IMR-90 (cell line): ENCODE measurements around the gene GNAI3. TPM values are rescaled to one million over a fixed set of nuclear protein-coding genes. Genes with fewer than 3 reads are reported as not detected.

ENCODE experiments used
- ATAC-seq: fragments of 200-7000 bp; cut with Tn5 transposase; 2 replicates; pipeline ENCODE4 v1.9.1; 2020; ENCODE audit warnings: low read depth, mild to moderate bottlenecking, moderate library complexity
- BruUV-seq: library from RNA; stranded (reverse); fragments of 400-500 nt; replicated peaks from 2 replicates; lab custom pipeline; 2021; lab: Mats Ljungman, UMichigan
- CTCF ChIA-PET: fragments of 300-600 bp; formaldehyde crosslinking; extraction: SDS; loops from one replicate; lab custom pipeline; 2021; ENCODE audit warnings: antibody characterized with exemption; lab: Yijun Ruan, JAX
- POLR2A ChIA-PET: fragments of 300-600 bp; sonication (Branson Sonifier 250); formaldehyde crosslinking; loops from one replicate; lab custom pipeline; 2022; ENCODE audit warnings: antibody characterized with exemption; ENCODE audit not compliant: unreplicated experiment; lab: Charles Lee
- DNase-seq: peaks from one replicate; pipeline ENCODE4 v3.0.0; 2013
- H2AFZ ChIP-seq: replicated peaks from 2 replicates; pipeline ENCODE3; 2013; ENCODE audit warnings: low read length, mild to moderate bottlenecking; ENCODE audit not compliant: poor library complexity
- H2AK5ac ChIP-seq: 2 replicates; pipeline ENCODE4 v1.6.1; 2013; ENCODE audit warnings: low read depth, low read length, inconsistent platforms
- H2AK9ac ChIP-seq: replicated peaks from 2 replicates; pipeline ENCODE3; 2013; ENCODE audit warnings: mild to moderate bottlenecking, low read depth, low read length, moderate library complexity; ENCODE audit not compliant: poor library complexity
- H2BK120ac ChIP-seq: 2 replicates; pipeline ENCODE4 v1.6.1; 2013; ENCODE audit warnings: low read depth, low read length, inconsistent platforms
- H2BK15ac ChIP-seq: 3 replicates; pipeline ENCODE4 v1.6.1; 2013; ENCODE audit warnings: low read depth, low read length, inconsistent platforms
- H2BK20ac ChIP-seq: 2 replicates; pipeline ENCODE4 v1.6.1; 2013; ENCODE audit warnings: low read depth, mild to moderate bottlenecking, inconsistent platforms, low read length, moderate library complexity
- H2BK5ac ChIP-seq: 2 replicates; pipeline ENCODE4 v1.6.1; 2013; ENCODE audit warnings: mild to moderate bottlenecking, low read depth, low read length, inconsistent platforms; ENCODE audit not compliant: poor library complexity, severe bottlenecking
- H3K14ac ChIP-seq: replicated peaks from 2 replicates; pipeline ENCODE4 v1.6.1; 2013; ENCODE audit warnings: low read depth, low read length, inconsistent platforms
- H3K18ac ChIP-seq: 2 replicates; pipeline ENCODE4 v1.6.1; 2013; ENCODE audit warnings: low read depth, low read length, control low read depth
- H3K23ac ChIP-seq: 2 replicates; pipeline ENCODE4 v1.6.1; 2013; ENCODE audit warnings: low read depth, low read length, inconsistent platforms
- H3K27ac ChIP-seq: 2 replicates; pipeline ENCODE4 v1.5.1; 2013; ENCODE audit warnings: mild to moderate bottlenecking, control low read depth, low read length; ENCODE audit not compliant: insufficient read depth
- H3K27me3 ChIP-seq: 2 replicates; pipeline ENCODE4 v1.6.1; 2013; ENCODE audit warnings: low read length; ENCODE audit not compliant: control insufficient read depth, insufficient read depth
- H3K36me3 ChIP-seq: 2 replicates; pipeline ENCODE4 v1.6.1; 2013; ENCODE audit warnings: low read length, mixed read lengths; ENCODE audit not compliant: control insufficient read depth, insufficient read depth
- H3K4ac ChIP-seq: 2 replicates; pipeline ENCODE4 v1.6.1; 2013; ENCODE audit warnings: low read depth, low read length, inconsistent platforms
- H3K4me1 ChIP-seq: 2 replicates; pipeline ENCODE4 v1.6.1; 2013; ENCODE audit warnings: low read length, mixed read lengths; ENCODE audit not compliant: control insufficient read depth, insufficient read depth
- H3K4me2 ChIP-seq: 2 replicates; pipeline ENCODE4 v1.6.1; 2013; ENCODE audit warnings: low read depth, mild to moderate bottlenecking, control low read depth, low read length, moderate library complexity
- H3K4me3 ChIP-seq: 2 replicates; pipeline ENCODE4 v1.5.1; 2013; ENCODE audit warnings: low read depth, mild to moderate bottlenecking, control low read depth, low read length, moderate library complexity; ENCODE audit not compliant: insufficient read depth
- H3K56ac ChIP-seq: 2 replicates; pipeline ENCODE4 v1.6.1; 2013; ENCODE audit warnings: low read length, inconsistent platforms; ENCODE audit not compliant: insufficient read depth; ENCODE audit errors: extremely low read depth
- H3K79me1 ChIP-seq, 2 experiments: 2 replicates each; pipeline ENCODE4 v1.6.1; 2013; ENCODE audit warnings: low read length in 2 of 2, inconsistent platforms in 1 of 2, low read depth in 1 of 2
- H3K9ac ChIP-seq: 2 replicates; pipeline ENCODE4 v1.6.1; 2013; ENCODE audit warnings: low read depth, low read length, control low read depth
- H3K9me1 ChIP-seq: 2 replicates; pipeline ENCODE4 v1.6.1; 2013; ENCODE audit warnings: low read length, inconsistent platforms; ENCODE audit not compliant: insufficient read depth
- H3K9me3 ChIP-seq: 2 replicates; pipeline ENCODE4 v1.6.1; 2013; ENCODE audit warnings: low read length; ENCODE audit not compliant: control insufficient read depth, insufficient read depth
- H4K20me1 ChIP-seq: 2 replicates; pipeline ENCODE4 v1.6.1; 2013; ENCODE audit warnings: low read length, inconsistent platforms; ENCODE audit not compliant: insufficient read depth
- H4K5ac ChIP-seq: 2 replicates; pipeline ENCODE4 v1.6.1; 2013; ENCODE audit warnings: mild to moderate bottlenecking, low read depth, low read length, control low read depth
- H4K8ac ChIP-seq, 2 experiments: 2 replicates each; pipeline ENCODE4 v1.6.1; 2013; ENCODE audit warnings: low read depth in 2 of 2, low read length in 2 of 2, control low read depth in 1 of 2, inconsistent platforms in 1 of 2
- H4K91ac ChIP-seq: 2 replicates; pipeline ENCODE4 v1.6.1; 2013; ENCODE audit warnings: low read depth, low read length, inconsistent platforms; ENCODE audit not compliant: insufficient read depth
- BHLHE40 ChIP-seq: fragments of 150-350 bp; IDR thresholded peaks from 2 replicates; pipeline ENCODE4 v1.6.1; 2016; ENCODE audit warnings: mild to moderate bottlenecking, low read depth, low read length
- CHD1 ChIP-seq: IDR thresholded peaks from 2 replicates; pipeline ENCODE4 v1.6.1; 2012; ENCODE audit warnings: low read depth, low read length, improper control_type of control experiment
- CTCF ChIP-seq: conservative IDR thresholded peaks from 2 replicates; pipeline ENCODE4 v1.5.1; 2012; ENCODE audit warnings: mild to moderate bottlenecking, low read depth, low read length, improper control_type of control experiment
- FOS ChIP-seq: fragments of 150-350 bp; IDR thresholded peaks from 2 replicates; pipeline ENCODE4 v1.6.1; 2016; ENCODE audit warnings: low read depth, low read length
- MXI1 ChIP-seq: IDR thresholded peaks from 2 replicates; pipeline ENCODE4 v1.6.1; 2012; ENCODE audit warnings: low read depth, mild to moderate bottlenecking, low read length, moderate library complexity, borderline replicate concordance
- NFE2L2 ChIP-seq: fragments of 150-350 bp; IDR thresholded peaks from 2 replicates; pipeline ENCODE4 v1.6.1; 2016; ENCODE audit warnings: low read depth, mild to moderate bottlenecking, low read length
- RAD21 ChIP-seq: IDR thresholded peaks from 2 replicates; pipeline ENCODE4 v1.6.1; 2012; ENCODE audit warnings: low read length, improper control_type of control experiment
- RCOR1 ChIP-seq: IDR thresholded peaks from 2 replicates; pipeline ENCODE4 v1.6.1; 2012; ENCODE audit warnings: mild to moderate bottlenecking, low read length, improper control_type of control experiment; ENCODE audit not compliant: insufficient replicate concordance
- SMC3 ChIP-seq: fragments of 150-350 bp; IDR thresholded peaks from 2 replicates; pipeline ENCODE4 v1.6.1; 2016; ENCODE audit warnings: low read depth, mild to moderate bottlenecking, antibody characterized with exemption, low read length, moderate library complexity
- WGBS, 2 experiments: methylation state at CpG; one replicate each; pipeline versions ENCODE4 v1.1.5 to v1.1.7; 2013; ENCODE audit warnings: missing lambda C conversion rate in 2 of 2; ENCODE audit not compliant: insufficient read length in 1 of 2; ENCODE audit errors: extremely low coverage in 2 of 2; 5-methylcytosine and 5-hydroxymethylcytosine counted together
- dilution Hi-C: fragments of 300-500 bp; cut with HindIII; formaldehyde crosslinking; loops from one replicate; pipeline ENCODE4 v1.14.3; 2018; ENCODE audit warnings: low sequenced_read_pairs; ENCODE audit not compliant: unreplicated experiment
- in situ Hi-C: fragments of 300-500 bp; cut with MboI; formaldehyde crosslinking; loops from 3 replicates; pipeline ENCODE4 v1.14.3; 2019; ENCODE audit warnings: low sequenced_read_pairs, inconsistent platforms, mixed read lengths
- intact Hi-C: fragments of 100-400 bp; cut with micrococcal nuclease; formaldehyde crosslinking; loops from 2 replicates; pipeline ENCODE4 v1.10.0; 2022
- polyA plus RNA-seq, 3 experiments: library from polyadenylated mRNA; depleted of rRNA; stranded (reverse); fragments of >200 nt; gene quantifications; 2 replicates each; pipeline ENCODE4 v1.2.3, GENCODE V29; 2012; ENCODE audit warnings: low replicate concordance in 1 of 3
- total RNA-seq: library from RNA; depleted of rRNA; stranded (reverse); fragments of >200 nt; gene quantifications from 2 replicates; pipeline ENCODE4 v1.2.3, GENCODE V29; 2012

The GNAI3 gene
- total and polyA plus RNA-seq, 2 of the 4 experiments (the other 2 are of a cell fraction) = 5.9 to 14.9 TPM

GRCh38 chr1:109557520-109557919 is 9.1 kb downstream of the GNAI3 start:
- CTCF ChIA-PET = no interaction called here
- Histone ChIP-seq H2AFZ (no peak overlapping the region), H2AK5ac (no peak overlapping the region), H3K36me3 (peaks cover 1% of the 10 kb centered on the region; the same call in 1 of the 2 replicates), H3K4me1 (peaks cover 11% of the 10 kb centered on the region), H3K79me1 (peaks cover 0 to 54% of the 10 kb centered on the region in 2 experiments; a peak in 2 of 4 replicates), H4K8ac (no peak overlapping the region), H3K9me1 (peaks cover 15% of the 10 kb centered on the region), H3K27me3 (no peaks in the 10 kb centered on the region), H4K5ac (no peak overlapping the region), H3K9me3 (no peaks in the 10 kb centered on the region), H2AK9ac (no peak overlapping the region), H3K4me2 (no peak overlapping the region), H3K4ac (no peak overlapping the region), H2BK20ac (no peak overlapping the region), H3K56ac (no peak overlapping the region), H2BK5ac (no peak overlapping the region), H2BK120ac (no peak overlapping the region), H3K9ac (no peak overlapping the region), H4K91ac (no peak overlapping the region), H2BK15ac (no peak overlapping the region), H3K4me3 (no peak overlapping the region), H3K18ac (no peak overlapping the region), H3K23ac (no peak overlapping the region), H4K20me1 (peaks cover 95% of the 10 kb centered on the region), H3K14ac (no peak overlapping the region), H3K27ac (no peak overlapping the region)
- no TSS peak for BruUV-seq
- intact Hi-C loops (no loop called here), in situ Hi-C loops (no loop called here), dilution Hi-C loops (no loop called here)
- POLR2A ChIA-PET = no interaction called here
- TF ChIP-seq CTCF (no peak), RCOR1 (no peak), CHD1 (no peak), NFE2L2 (no peak), SMC3 (no peak), RAD21 (no peak), BHLHE40 (no peak), FOS (no peak), MXI1 (no peak)
- ATAC-seq (no peak), DNase-seq (no peak)
- no CpG with 5 or more reads among the region's 5 CpGs for WGBS, 2 experiments
